Sigmoid colon (tissue), 7 donors: ENCODE measurements around the gene HPRT1. TPM values are rescaled to one million over a fixed set of nuclear protein-coding genes. Genes with fewer than 3 reads are reported as not detected.
"Not testable (repeated sequence)": the region's sequence is repeated elsewhere in the genome, so short reads cannot be mapped to it uniquely, and the experiment has no call there.

Experiments used
- DNase-seq: peaks from one replicate; pipeline ENCODE4 v3.0.0-alpha.2; 2019
- H3K27ac ChIP-seq, 4 donors: fragments of 200-600 bp; sonication (generic); one replicate each; pipeline ENCODE4 v1.5.1; 2016 to 2019; ENCODE audit warnings: mild to moderate bottlenecking in 1 of 4
- H3K27me3 ChIP-seq, 3 donors: fragments of 200-600 bp; sonication (generic); one replicate each; pipeline ENCODE4 v1.5.1; 2019; ENCODE audit warnings: mild to moderate bottlenecking in 1 of 3
- H3K36me3 ChIP-seq, 4 donors: fragments of 200-600 bp; sonication (generic); one replicate each; pipeline ENCODE4 v1.5.1; 2016 to 2019
- H3K4me1 ChIP-seq, 4 donors: fragments of 200-600 bp; sonication (generic); one replicate each; pipeline ENCODE4 v1.5.1; 2017 to 2019
- H3K4me3 ChIP-seq, 4 donors: fragments of 200-600 bp; sonication (generic); one replicate each; pipeline ENCODE4 v1.5.1; 2017 to 2019; ENCODE audit warnings: mild to moderate bottlenecking in 2 of 4, moderate library complexity in 1 of 4
- H3K9me3 ChIP-seq, 4 donors: fragments of 200-600 bp in 3 of 4; sonication (generic) in 3 of 4; one replicate each; pipeline versions ENCODE4 v1.5.1 to v1.6.1; 2013 to 2019
- EP300 ChIP-seq, 4 donors: sonication (generic); formaldehyde crosslinking; IDR thresholded peaks; one replicate each; pipeline ENCODE4 v1.6.1; 2017; ENCODE audit warnings: antibody characterized with exemption in 4 of 4
- POLR2A ChIP-seq, 2 donors: fragments of 450-650 bp; IDR thresholded peaks; one replicate each; pipeline ENCODE4 v1.6.1; 2016; ENCODE audit warnings: antibody characterized with exemption in 2 of 2, mild to moderate bottlenecking in 2 of 2, moderate library complexity in 2 of 2
- POLR2AphosphoS5 ChIP-seq, 4 donors: sonication (generic); formaldehyde crosslinking; IDR thresholded peaks; one replicate each; pipeline ENCODE4 v1.6.1; 2017; ENCODE audit warnings: antibody characterized with exemption in 4 of 4
- WGBS, 2 donors: extraction: QIAGEN DNeasy Blood & Tissue Kit; methylation state at CpG; one replicate each; pipeline ENCODE4 v1.1.7; 2013; 5-methylcytosine and 5-hydroxymethylcytosine counted together
- intact Hi-C: fragments of 100-400 bp; cut with DNase I; formaldehyde crosslinking; loops from one replicate; pipeline ENCODE4 v1.15.1; 2023
- polyA plus RNA-seq, 3 donors: library from polyadenylated mRNA; stranded (reverse); fragments of 200-250 nt; gene quantifications; one replicate each; pipeline ENCODE4 v1.2.3, GENCODE V29; 2013
- total RNA-seq, 4 donors: library from RNA; depleted of rRNA; stranded (reverse); fragments of >200 nt; gene quantifications; one replicate each; pipeline ENCODE4 v1.1.0, GENCODE V29; 2016
- TF ChIP-seq, protein P1 (sequence below), 4 experiments: fragments of 450-650 bp in 3 of 4; fragments of 200-600 bp in 1 of 4; IDR thresholded peaks; one replicate each; pipeline ENCODE4 v1.5.1; 2016 to 2019; ENCODE audit warnings: antibody characterized with exemption in 4 of 4, mild to moderate bottlenecking in 3 of 4, moderate library complexity in 2 of 4
- donor health status: healthy with polysubstance abuse.
- donor health status: Bipolar disorder and iron deficiency.
- donor health status: healthy.

The HPRT1 gene
- total and polyA plus RNA-seq, 7 donors = 7.8 to 46.0 (median 15.0) TPM

DNA sequence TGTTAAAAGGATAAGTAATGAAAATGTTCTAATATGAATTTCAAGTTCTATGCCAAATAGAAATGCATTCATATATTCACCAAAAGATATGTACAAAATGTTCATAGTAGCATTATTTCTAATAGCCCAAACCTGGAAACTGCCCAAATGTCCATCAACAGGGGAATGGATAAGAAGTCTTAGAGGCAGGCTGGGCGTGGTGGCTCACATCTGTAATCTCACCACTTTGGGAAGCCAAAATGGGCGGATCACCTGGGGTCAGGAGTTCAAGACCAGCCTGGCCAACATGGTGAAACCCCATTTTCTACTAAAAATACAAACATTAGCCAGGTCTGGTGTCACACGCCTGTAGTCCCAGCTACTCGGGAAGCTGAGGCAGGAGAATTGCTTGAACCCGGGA lies 2.3 kb upstream of the HPRT1 start:
- DNase-seq = no peak
- WGBS, 2 donors = 83 to 86% methylated on average over 5 of the region's 5 CpGs
- intact Hi-C loops = no loop called here

DNA sequence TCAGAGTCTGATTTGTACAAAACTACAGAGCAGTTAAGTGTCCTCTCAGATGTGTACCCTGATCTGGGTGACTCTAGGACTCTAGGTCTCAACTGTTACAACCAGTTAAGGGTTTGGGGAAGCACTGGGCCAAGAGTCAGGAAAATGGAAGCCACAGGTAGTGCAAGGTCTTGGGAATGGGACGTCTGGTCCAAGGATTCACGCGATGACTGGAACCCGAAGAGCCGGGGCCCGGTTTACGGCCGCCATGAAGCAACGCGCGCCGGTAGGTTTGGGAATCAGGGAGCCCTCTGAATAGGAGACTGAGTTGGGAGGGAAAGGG lies 321 bp upstream of the HPRT1 start:
- intact Hi-C loops = no loop called here

More for the DNA sequence above, 2.3 kb upstream of the HPRT1 start:
- H3K36me3 ChIP-seq = no peaks in the 10 kb centered on the region
- no peaks in the 10 kb centered on the region for H3K27me3 ChIP-seq
- H3K4me3 ChIP-seq = no peak overlapping the region
- H3K9me3 ChIP-seq = no peaks in the 10 kb centered on the region
- H3K4me1 ChIP-seq = no peaks in the 10 kb centered on the region
- H3K27ac ChIP-seq = no peak overlapping the region
- TF ChIP-seq EP300 (IDR thresholded peaks at IDR 0.05) = no peak
- no peak for TF ChIP-seq POLR2AphosphoS5 (IDR thresholded peaks at IDR 0.05)
- TF ChIP-seq POLR2A (IDR thresholded peaks at IDR 0.05) = no peak

GRCh38 chrX:134460862-134461220 lies 876 bp downstream of the HPRT1 start:
- 1 to 4% methylated on average over 9 of the region's 9 CpGs for WGBS, 2 donors
- Histone ChIP-seq H3K27me3 (no peaks in the 10 kb centered on the region), H3K36me3 (no peaks in the 10 kb centered on the region), H3K27ac (peak overlapping the region in 3 of 4 donors; percentile 78 to 88 (median 84)), H3K4me3 (peak overlapping the region; percentile 41 to 71 (median 64)), H3K9me3 (no peaks in the 10 kb centered on the region), H3K4me1 (no peaks in the 10 kb centered on the region)
- TF ChIP-seq POLR2A (IDR thresholded peaks at IDR 0.05) (no peak), POLR2AphosphoS5 (IDR thresholded peaks at IDR 0.05) (no peak), EP300 (IDR thresholded peaks at IDR 0.05) (no peak)
- TF ChIP-seq, protein P1, sequence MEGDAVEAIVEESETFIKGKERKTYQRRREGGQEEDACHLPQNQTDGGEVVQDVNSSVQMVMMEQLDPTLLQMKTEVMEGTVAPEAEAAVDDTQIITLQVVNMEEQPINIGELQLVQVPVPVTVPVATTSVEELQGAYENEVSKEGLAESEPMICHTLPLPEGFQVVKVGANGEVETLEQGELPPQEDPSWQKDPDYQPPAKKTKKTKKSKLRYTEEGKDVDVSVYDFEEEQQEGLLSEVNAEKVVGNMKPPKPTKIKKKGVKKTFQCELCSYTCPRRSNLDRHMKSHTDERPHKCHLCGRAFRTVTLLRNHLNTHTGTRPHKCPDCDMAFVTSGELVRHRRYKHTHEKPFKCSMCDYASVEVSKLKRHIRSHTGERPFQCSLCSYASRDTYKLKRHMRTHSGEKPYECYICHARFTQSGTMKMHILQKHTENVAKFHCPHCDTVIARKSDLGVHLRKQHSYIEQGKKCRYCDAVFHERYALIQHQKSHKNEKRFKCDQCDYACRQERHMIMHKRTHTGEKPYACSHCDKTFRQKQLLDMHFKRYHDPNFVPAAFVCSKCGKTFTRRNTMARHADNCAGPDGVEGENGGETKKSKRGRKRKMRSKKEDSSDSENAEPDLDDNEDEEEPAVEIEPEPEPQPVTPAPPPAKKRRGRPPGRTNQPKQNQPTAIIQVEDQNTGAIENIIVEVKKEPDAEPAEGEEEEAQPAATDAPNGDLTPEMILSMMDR (IDR thresholded peaks at IDR 0.05) = no peak
- intact Hi-C loops = no loop called here
- no peak for DNase-seq

More for the DNA sequence above, 321 bp upstream of the HPRT1 start:
- no peak for DNase-seq
- H3K4me1 ChIP-seq = no peaks in the 10 kb centered on the region
- TF ChIP-seq, protein P1 (IDR thresholded peaks at IDR 0.05) = no peak
- no peak for TF ChIP-seq POLR2A (IDR thresholded peaks at IDR 0.05)
- TF ChIP-seq POLR2AphosphoS5 (IDR thresholded peaks at IDR 0.05) = no peak
- no peak for TF ChIP-seq EP300 (IDR thresholded peaks at IDR 0.05)
- no peaks in the 10 kb centered on the region for H3K36me3 ChIP-seq
- H3K27ac ChIP-seq = peak overlapping the region; percentile 78 to 88 (median 84)
- H3K9me3 ChIP-seq = no peaks in the 10 kb centered on the region
- peak overlapping the region; percentile 41 to 71 (median 64) for H3K4me3 ChIP-seq
- 1% methylated on average over 12 of the region's 12 CpGs for WGBS, 2 donors
- no peaks in the 10 kb centered on the region for H3K27me3 ChIP-seq

DNA sequence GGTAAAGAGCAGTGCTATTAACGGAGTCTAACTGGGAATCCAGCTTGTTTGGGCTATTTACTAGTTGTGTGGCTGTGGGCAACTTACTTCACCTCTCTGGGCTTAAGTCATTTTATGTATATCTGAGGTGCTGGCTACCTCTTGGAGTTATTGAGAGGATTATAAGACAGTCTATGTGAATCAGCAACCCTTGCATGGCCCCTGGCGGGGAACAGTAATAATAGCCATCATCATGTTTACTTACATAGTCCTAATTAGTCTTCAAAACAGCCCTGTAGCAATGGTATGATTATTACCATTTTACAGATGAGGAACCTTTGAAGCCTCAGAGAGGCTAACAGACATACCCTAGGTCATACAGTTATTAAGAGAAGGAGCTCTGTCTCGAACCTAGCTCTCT lies 1.5 kb downstream of the HPRT1 start:
- WGBS, 2 donors = 75 to 91% methylated on average over 3 of the region's 3 CpGs
- no peaks in the 10 kb centered on the region for H3K36me3 ChIP-seq
- no peaks in the 10 kb centered on the region for H3K4me1 ChIP-seq
- no peaks in the 10 kb centered on the region for H3K27me3 ChIP-seq
- no peak overlapping the region for H3K4me3 ChIP-seq
- DNase-seq = no peak
- intact Hi-C loops = no loop called here
- no peak overlapping the region for H3K27ac ChIP-seq
- TF ChIP-seq EP300 (IDR thresholded peaks at IDR 0.05) (no peak), POLR2A (IDR thresholded peaks at IDR 0.05) (no peak), POLR2AphosphoS5 (IDR thresholded peaks at IDR 0.05) (no peak)
- TF ChIP-seq, protein P1 (IDR thresholded peaks at IDR 0.05) = no peak
- no peaks in the 10 kb centered on the region for H3K9me3 ChIP-seq

- no peak for DNase-seq
- no peaks in the 10 kb centered on the region for H3K9me3 ChIP-seq
- no peaks in the 10 kb centered on the region for H3K4me1 ChIP-seq
- 11 to 58% methylated on average over 2 of the region's 2 CpGs for WGBS, 2 donors
- intact Hi-C loops = no loop called here
- H3K27ac ChIP-seq = no peak overlapping the region
- no peak overlapping the region for H3K4me3 ChIP-seq
- TF ChIP-seq EP300 (IDR thresholded peaks at IDR 0.05) = no peak
- TF ChIP-seq POLR2AphosphoS5 (IDR thresholded peaks at IDR 0.05) = no peak
- TF ChIP-seq, protein P1 (IDR thresholded peaks at IDR 0.05) = no peak
- TF ChIP-seq POLR2A (IDR thresholded peaks at IDR 0.05) = no peak
- H3K36me3 ChIP-seq = no peaks in the 10 kb centered on the region
- no peaks in the 10 kb centered on the region for H3K27me3 ChIP-seq
These were observed 3.0 kb downstream of the HPRT1 start for GRCh38 chrX:134462927-134463326.

DNA sequence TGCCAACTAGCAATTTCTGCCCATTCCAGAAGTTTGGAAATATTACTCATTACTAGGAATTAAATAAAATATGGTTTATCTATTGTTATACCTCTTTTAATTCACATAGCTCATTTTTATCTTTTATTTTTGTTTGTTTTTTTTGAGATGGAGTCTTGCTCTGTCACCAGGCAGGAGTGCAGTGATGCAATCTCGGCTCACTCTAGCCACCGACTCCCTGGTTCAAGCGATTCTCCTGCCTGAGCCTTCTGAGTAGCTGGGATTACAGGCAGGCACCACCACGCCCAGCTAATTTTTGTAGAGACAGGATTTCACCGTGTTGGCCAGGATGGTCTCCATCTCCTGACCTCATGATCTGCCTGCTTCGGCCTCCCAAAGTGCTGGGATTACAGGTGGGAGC lies 4.5 kb downstream of the HPRT1 start:
- H3K4me3 ChIP-seq, DNase-seq, H3K27ac ChIP-seq, H3K9me3 ChIP-seq, H3K4me1 ChIP-seq, H3K27me3 ChIP-seq, intact Hi-C loops, H3K36me3 ChIP-seq: not testable (repeated sequence)
- 92 to 97% methylated on average over 6 of the region's 6 CpGs for WGBS, 2 donors
